ENCODE data around the gene TUBB3. TPM values are rescaled to one million over a fixed set of nuclear protein-coding genes. Genes with fewer than 3 reads are reported as not detected.
A peak's percentile ranks its signal among the peaks of the same experiment; 100 is the strongest.

Gene TUBB3
- total and polyA plus RNA-seq, 2 of the 8 experiments (the other 6 are each of a cell fraction or from before 2014, with no cell fraction given), result 275 to 393 TPM

GRCh38 chr16:89908236-89908635, 14.9 kb upstream of the TUBB3 start:
- peaks cover 2 to 17% (median 9%) of the 10 kb centered on the region in 4 experiments; a peak in 7 of 8 replicates for H3K36me3 ChIP-seq (ENCODE audit: control insufficient read depth in 2 of 4, insufficient read depth in 4 of 4, low read length in 3 of 4)
- no peak overlapping the region for H2BK12ac ChIP-seq (ENCODE audit: low read depth, low read length)
- no peak overlapping the region for H3K9ac ChIP-seq (replicated peaks in 1 of 4; ENCODE audit: extremely low read depth in 1 of 4, low read depth in 3 of 4, low read length in 3 of 4)
- H3K56ac ChIP-seq (replicated peaks; ENCODE audit: insufficient read length, low read depth, low read length), result no peak overlapping the region
- no peaks in the 10 kb centered on the region for H3K79me1 ChIP-seq (ENCODE audit: low read depth, low read length)
- H2AFZ ChIP-seq (ENCODE audit: low read length), result no peak overlapping the region
- no peak overlapping the region for H3K4me2 ChIP-seq (ENCODE audit: insufficient read depth in 1 of 2, low read depth in 2 of 2, low read length in 2 of 2)
- no peak for TF ChIP-seq BRCA1 (IDR thresholded peaks at IDR 0.05; ENCODE audit: low read depth, low read length)
- peak; percentile 75 for TF ChIP-seq BACH1 (IDR thresholded peaks at IDR 0.05; ENCODE audit: low read length)
- no peak overlapping the region for H3K27ac ChIP-seq (ENCODE audit: low read depth, low read length)
- H3K23ac ChIP-seq (ENCODE audit: insufficient read length), result no peak overlapping the region
- CTCF ChIA-PET (ENCODE audit: partially characterized antibody), result interaction anchor here (0.9 to 5.9 kb wide), 6 partner anchors 13 to 170 kb away, joined by 3 to 70 read pairs (median 11); partner anchors contain the start of genes MC1R and TUBB3
- no peaks in the 10 kb centered on the region for H3K79me2 ChIP-seq (ENCODE audit: control insufficient read depth in 1 of 2, insufficient read depth in 2 of 2, low read length in 2 of 2)
- POLR2A ChIA-PET (ENCODE audit: partially characterized antibody), result interaction anchor here (0.9 to 6.5 kb wide), 4 partner anchors 10 to 65 kb away, joined by 3 to 71 read pairs (median 10); partner anchors contain the start of genes MC1R and TUBB3
- H2BK5ac ChIP-seq (ENCODE audit: low read depth, low read length), result no peak overlapping the region
- H3K9me3 ChIP-seq (ENCODE audit: insufficient read depth in 2 of 2, low read depth in 1 of 2, low read length in 1 of 2), result peaks cover 0 to 19% of the 10 kb centered on the region in 2 experiments; a peak in 3 of 4 replicates
- no peaks in the 10 kb centered on the region for H4K20me1 ChIP-seq (replicated peaks in 1 of 2; ENCODE audit: control insufficient read depth in 1 of 2, insufficient read depth in 2 of 2, low read length in 2 of 2)
- H3K4me3 ChIP-seq (ENCODE audit: extremely low read depth in 1 of 4, insufficient read depth in 2 of 4, low read depth in 3 of 4, low read length in 4 of 4), result no peak overlapping the region
- no peak overlapping the region for H3K14ac ChIP-seq (ENCODE audit: insufficient read length)
- no peak overlapping the region for H2BK15ac ChIP-seq (ENCODE audit: low read length)
- H4K91ac ChIP-seq (replicated peaks; ENCODE audit: insufficient read length, low read length), result no peak overlapping the region
- no peak overlapping the region for H2AK5ac ChIP-seq (ENCODE audit: low read depth, low read length)
- WGBS, 2 experiments (ENCODE audit: extremely low coverage in 1 of 2, insufficient coverage in 1 of 2, insufficient read length in 1 of 2, insufficient replicate concordance in 2 of 2, low coverage in 1 of 2, low lambda C conversion rate in 2 of 2, missing lambda C conversion rate in 1 of 2), result no CpG with 5 or more reads among the region's 4 CpGs
- no peak overlapping the region for H2BK120ac ChIP-seq (replicated peaks; ENCODE audit: low read depth, low read length)
- no peaks in the 10 kb centered on the region; the same call in 1 of the 2 replicates for H3K23me2 ChIP-seq (ENCODE audit: low read depth, low read length)
- FAIRE-seq, result no peak
- peaks cover 0 to 2% (median 0%) of the 10 kb centered on the region in 4 experiments; a peak in 4 of 7 replicates for H3K4me1 ChIP-seq (replicated peaks in 1 of 4; ENCODE audit: control insufficient read depth in 3 of 4, insufficient read depth in 4 of 4, low read length in 3 of 4)
- H2BK20ac ChIP-seq (ENCODE audit: low read length), result no peak overlapping the region
- no peak overlapping the region for H3K4ac ChIP-seq (replicated peaks; ENCODE audit: insufficient read length, low read depth, low read length)
- no peak for DNase-seq (ENCODE audit: low read depth in 1 of 2, low spot score in 2 of 2)
- H3K18ac ChIP-seq (ENCODE audit: extremely low read depth, low read length), result no peak overlapping the region
- no peaks in the 10 kb centered on the region for H3K27me3 ChIP-seq (replicated peaks in 1 of 4; ENCODE audit: control insufficient read depth in 3 of 4, extremely low read depth in 1 of 4, insufficient read depth in 3 of 4, low read length in 3 of 4)
- no peak overlapping the region for H4K5ac ChIP-seq (ENCODE audit: insufficient read length, low read depth, low read length)
- no peak overlapping the region for H4K8ac ChIP-seq (ENCODE audit: extremely low read depth, insufficient read depth, low read length)
